MCF 10A (cell line): ENCODE results near the gene SLC22A14. TPM values are rescaled to one million over a fixed set of nuclear protein-coding genes. Genes with fewer than 3 reads are reported as not detected.

Experiments used
- BruUV-seq: library from RNA; stranded (reverse); fragments of 400-500 nt; replicated peaks from 2 replicates; lab custom pipeline; 2021; lab: Mats Ljungman, UMichigan
- CTCF ChIA-PET: fragments of 300-600 bp; sonication (Branson Sonifier 250); formaldehyde crosslinking; extraction: SDS; loops from one replicate; lab custom pipeline; 2021; ENCODE audit warnings: antibody characterized with exemption, inconsistent platforms; lab: Yijun Ruan, JAX
- POLR2A ChIA-PET: fragments of 300-600, 350-650 bp; sonication (Branson Sonifier 250); formaldehyde crosslinking; extraction: SDS; loops from one replicate; lab custom pipeline; 2020; ENCODE audit warnings: antibody characterized with exemption, inconsistent platforms; lab: Yijun Ruan, JAX
- DNase-seq: peaks from one replicate; pipeline ENCODE4 v3.0.0-alpha.2; 2018; ENCODE audit not compliant: unreplicated experiment
- H3K27ac Mint-ChIP-seq: one replicate; pipeline ENCODE4 v1.8.0; 2022; ENCODE audit warnings: mild to moderate bottlenecking, low read depth, mixed read lengths; ENCODE audit not compliant: unreplicated experiment
- H3K27me3 Mint-ChIP-seq: one replicate; pipeline ENCODE4 v1.8.0; 2022; ENCODE audit warnings: mixed read lengths; ENCODE audit not compliant: insufficient read depth, unreplicated experiment
- H3K36me3 Mint-ChIP-seq: one replicate; pipeline ENCODE4 v1.8.0; 2022; ENCODE audit warnings: mild to moderate bottlenecking, moderate library complexity, mixed read lengths; ENCODE audit not compliant: insufficient read depth, unreplicated experiment
- H3K4me1 Mint-ChIP-seq: one replicate; pipeline ENCODE4 v1.8.0; 2022; ENCODE audit warnings: mixed read lengths; ENCODE audit not compliant: insufficient read depth, unreplicated experiment
- H3K4me3 Mint-ChIP-seq: one replicate; pipeline ENCODE4 v1.8.0; 2022; ENCODE audit warnings: mild to moderate bottlenecking, moderate library complexity, mixed read lengths; ENCODE audit not compliant: unreplicated experiment
- H3K9me3 Mint-ChIP-seq: one replicate; pipeline ENCODE4 v1.8.0; 2022; ENCODE audit warnings: mixed read lengths; ENCODE audit not compliant: unreplicated experiment
- CTCF ChIP-seq: fragments of 200-600 bp; IDR thresholded peaks from one replicate; pipeline ENCODE4 v1.8.0; 2022; ENCODE audit warnings: antibody characterized with exemption, mild to moderate bottlenecking; ENCODE audit not compliant: unreplicated experiment
- intact Hi-C: fragments of 100-400 bp; cut with micrococcal nuclease; formaldehyde crosslinking; loops from 2 replicates; pipeline ENCODE4 v1.14.1; 2022
- total RNA-seq: library from RNA; stranded (reverse); gene quantifications from 2 replicates; pipeline ENCODE4 v1.2.3, GENCODE V29; 2022

SLC22A14 gene
- total RNA-seq, 1 experiment from 2014 or later = 0.44 TPM

- Mint-ChIP-seq H3K4me1 (no peaks in the 10 kb centered on the region), H3K4me3 (no peak overlapping the region), H3K9me3 (no peaks in the 10 kb centered on the region), H3K27ac (no peak overlapping the region), H3K36me3 (peaks cover 41% of the 10 kb centered on the region), H3K27me3 (no peaks in the 10 kb centered on the region)
- BruUV-seq = no TSS peak
- CTCF ChIA-PET = interaction anchor here (1.8 kb wide), 1 partner anchor 114 kb away, joined by 5 read pairs; no protein-coding TSS in a partner anchor
- DNase-seq = no peak
- intact Hi-C loops = no loop called here
- TF ChIP-seq CTCF = no peak
- POLR2A ChIA-PET = no interaction called here
Measured at GRCh38 chr3:38366082-38366481, 84.0 kb downstream of the SLC22A14 start.

- H3K27ac Mint-ChIP-seq = no peak overlapping the region
- no peaks in the 10 kb centered on the region for H3K4me1 Mint-ChIP-seq
- ChIA-PET POLR2A (no interaction called here), CTCF (interaction anchor here (2.7 kb wide), 1 partner anchor 112 kb away, joined by 12 read pairs; no protein-coding TSS in a partner anchor)
- no peak overlapping the region for H3K4me3 Mint-ChIP-seq
- peaks cover 40% of the 10 kb centered on the region for H3K36me3 Mint-ChIP-seq
- BruUV-seq = no TSS peak
- intact Hi-C loops = no loop called here
- TF ChIP-seq CTCF = no peak
- no peak for DNase-seq
- H3K9me3 Mint-ChIP-seq = no peaks in the 10 kb centered on the region
- H3K27me3 Mint-ChIP-seq = no peaks in the 10 kb centered on the region
Measured at GRCh38 chr3:38367779-38368178, 85.7 kb downstream of the SLC22A14 start.

Other genes with a start within 250 kb of the SLC22A14 start
- 1.3 TPM in 1 of 2 replicates, not detected in the other for gene DLEC1, start 243.1 kb upstream of the SLC22A14 start, total RNA-seq
- 36.6 and 46.7 TPM in 2 replicates for gene ACAA1, start 145.2 kb upstream of the SLC22A14 start, total RNA-seq
- 19.7 and 21.2 TPM in 2 replicates for gene MYD88, start 143.6 kb upstream of the SLC22A14 start, total RNA-seq
- 71.7 and 75.5 TPM in 2 replicates for gene OXSR1, start 116.8 kb upstream of the SLC22A14 start, total RNA-seq
- gene SLC22A13, start 16.5 kb upstream of the SLC22A14 start, total RNA-seq = 1.7 and 1.9 TPM in 2 replicates
- gene XYLB, start 64.5 kb downstream of the SLC22A14 start, total RNA-seq = 4.4 and 6.6 TPM in 2 replicates
- 3.6 and 3.8 TPM in 2 replicates for gene ACVR2B, start 171.6 kb downstream of the SLC22A14 start, total RNA-seq
- gene EXOG, start 214.0 kb downstream of the SLC22A14 start, total RNA-seq = 17.5 and 21.9 TPM in 2 replicates